Measurements from ENCODE around the gene EVA1A. TPM values are rescaled to one million over a fixed set of nuclear protein-coding genes. Genes with fewer than 3 reads are reported as not detected.

The EVA1A gene
- total and polyA plus RNA-seq, 2 donors, result 0.63 to 7.1 TPM

GRCh38 chr2:75598589-75599155 lies 37.9 kb upstream of the EVA1A start:
- no peak for DNase-seq (ENCODE audit: extremely low spot score)
- Histone ChIP-seq H3K27ac (ENCODE audit: low read depth) (no peak overlapping the region), H3K4me1 (ENCODE audit: insufficient read depth) (no peaks in the 10 kb centered on the region), H3K4me3 (ENCODE audit: low read depth, low read length) (no peak overlapping the region), H3K36me3 (ENCODE audit: insufficient read depth) (no peaks in the 10 kb centered on the region)
- WGBS, result 88% methylated on average over 8 of the region's 8 CpGs

GRCh38 chr2:75597949-75598348 lies 37.2 kb upstream of the EVA1A start:
- no peak overlapping the region for H3K27ac ChIP-seq (ENCODE audit: low read depth)
- DNase-seq (ENCODE audit: extremely low spot score), result no peak
- no peak overlapping the region for H3K4me3 ChIP-seq (ENCODE audit: low read depth, low read length)
- no peaks in the 10 kb centered on the region for H3K4me1 ChIP-seq (ENCODE audit: insufficient read depth)
- H3K36me3 ChIP-seq (ENCODE audit: insufficient read depth), result no peaks in the 10 kb centered on the region
- 93% methylated on average over 20 of the region's 20 CpGs for WGBS

GRCh38 chr2:75596784-75597183 lies 36.0 kb upstream of the EVA1A start:
- no peak for DNase-seq (ENCODE audit: extremely low spot score)
- Histone ChIP-seq H3K4me1 (ENCODE audit: insufficient read depth) (no peaks in the 10 kb centered on the region), H3K36me3 (ENCODE audit: insufficient read depth) (no peaks in the 10 kb centered on the region), H3K27ac (ENCODE audit: low read depth) (no peak overlapping the region), H3K4me3 (ENCODE audit: low read depth, low read length) (no peak overlapping the region)
- 88% methylated on average over 4 of the region's 4 CpGs for WGBS

GRCh38 chr2:75595541-75596395 lies 35.0 kb upstream of the EVA1A start:
- DNase-seq (ENCODE audit: extremely low spot score), result no peak
- WGBS, result 39% methylated on average over 1 of the region's 1 CpG
- Histone ChIP-seq H3K4me3 (ENCODE audit: low read depth, low read length) (no peak overlapping the region), H3K4me1 (ENCODE audit: insufficient read depth) (no peaks in the 10 kb centered on the region), H3K36me3 (ENCODE audit: insufficient read depth) (no peaks in the 10 kb centered on the region), H3K27ac (ENCODE audit: low read depth) (no peak overlapping the region)

- no peak for DNase-seq (ENCODE audit: extremely low spot score)
- Histone ChIP-seq H3K4me1 (ENCODE audit: insufficient read depth) (no peaks in the 10 kb centered on the region), H3K4me3 (ENCODE audit: low read depth, low read length) (no peak overlapping the region), H3K27ac (ENCODE audit: low read depth) (no peak overlapping the region), H3K36me3 (ENCODE audit: insufficient read depth) (no peaks in the 10 kb centered on the region)
- WGBS, result 62% methylated on average over 3 of the region's 3 CpGs
Measured at GRCh38 chr2:75594596-75594995, 33.9 kb upstream of the EVA1A start.

GRCh38 chr2:75592888-75593287 lies 32.1 kb upstream of the EVA1A start:
- 94% methylated on average over 5 of the region's 5 CpGs for WGBS
- no peaks in the 10 kb centered on the region for H3K4me1 ChIP-seq (ENCODE audit: insufficient read depth)
- no peaks in the 10 kb centered on the region for H3K36me3 ChIP-seq (ENCODE audit: insufficient read depth)
- no peak overlapping the region for H3K4me3 ChIP-seq (ENCODE audit: low read depth, low read length)
- DNase-seq (ENCODE audit: extremely low spot score), result no peak
- no peak overlapping the region for H3K27ac ChIP-seq (ENCODE audit: low read depth)

GRCh38 chr2:75592030-75592429 lies 31.3 kb upstream of the EVA1A start:
- no peak for DNase-seq (ENCODE audit: extremely low spot score)
- Histone ChIP-seq H3K36me3 (ENCODE audit: insufficient read depth) (no peaks in the 10 kb centered on the region), H3K27ac (ENCODE audit: low read depth) (no peak overlapping the region), H3K4me3 (ENCODE audit: low read depth, low read length) (no peak overlapping the region), H3K4me1 (ENCODE audit: insufficient read depth) (no peaks in the 10 kb centered on the region)
- 67% methylated on average over 4 of the region's 4 CpGs for WGBS

GRCh38 chr2:75589391-75590105 lies 28.8 kb upstream of the EVA1A start:
- no peaks in the 10 kb centered on the region for H3K4me1 ChIP-seq (ENCODE audit: insufficient read depth)
- H3K27ac ChIP-seq (ENCODE audit: low read depth), result no peak overlapping the region
- no peak for DNase-seq (ENCODE audit: extremely low spot score)
- 24% methylated on average over 4 of the region's 4 CpGs for WGBS
- H3K36me3 ChIP-seq (ENCODE audit: insufficient read depth), result no peaks in the 10 kb centered on the region
- no peak overlapping the region for H3K4me3 ChIP-seq (ENCODE audit: low read depth, low read length)

GRCh38 chr2:75587954-75588587 lies 27.3 kb upstream of the EVA1A start:
- Histone ChIP-seq H3K4me3 (ENCODE audit: low read depth, low read length) (no peak overlapping the region), H3K36me3 (ENCODE audit: insufficient read depth) (no peaks in the 10 kb centered on the region), H3K27ac (ENCODE audit: low read depth) (no peak overlapping the region), H3K4me1 (ENCODE audit: insufficient read depth) (no peaks in the 10 kb centered on the region)
- WGBS, result 75% methylated on average over 5 of the region's 5 CpGs
- no peak for DNase-seq (ENCODE audit: extremely low spot score)

GRCh38 chr2:75586971-75587370 lies 26.2 kb upstream of the EVA1A start:
- Histone ChIP-seq H3K4me3 (ENCODE audit: low read depth, low read length) (no peak overlapping the region), H3K27ac (ENCODE audit: low read depth) (no peak overlapping the region), H3K36me3 (ENCODE audit: insufficient read depth) (no peaks in the 10 kb centered on the region), H3K4me1 (ENCODE audit: insufficient read depth) (no peaks in the 10 kb centered on the region)
- no peak for DNase-seq (ENCODE audit: extremely low spot score)
- WGBS, result 90% methylated on average over 2 of the region's 2 CpGs

- 76% methylated on average over 1 of the region's 1 CpG for WGBS
Measured at GRCh38 chr2:75582840-75583239, 22.1 kb upstream of the EVA1A start.

GRCh38 chr2:75580606-75581005 lies 19.9 kb upstream of the EVA1A start:
- H3K36me3 ChIP-seq (ENCODE audit: insufficient read depth), result no peaks in the 10 kb centered on the region
- WGBS, result 89% methylated on average over 1 of the region's 1 CpG
- H3K27ac ChIP-seq (ENCODE audit: low read depth), result no peak overlapping the region
- H3K4me1 ChIP-seq (ENCODE audit: insufficient read depth), result no peaks in the 10 kb centered on the region
- DNase-seq (ENCODE audit: extremely low spot score), result no peak
- H3K4me3 ChIP-seq (ENCODE audit: low read depth, low read length), result no peak overlapping the region

More at GRCh38 chr2:75582840-75583239, 22.1 kb upstream of the EVA1A start:
- Histone ChIP-seq H3K4me3 (ENCODE audit: low read depth, low read length) (no peak overlapping the region), H3K36me3 (ENCODE audit: insufficient read depth) (no peaks in the 10 kb centered on the region), H3K4me1 (ENCODE audit: insufficient read depth) (no peaks in the 10 kb centered on the region), H3K27ac (ENCODE audit: low read depth) (no peak overlapping the region)
- DNase-seq (ENCODE audit: extremely low spot score), result no peak

- H3K36me3 ChIP-seq (ENCODE audit: insufficient read depth), result no peaks in the 10 kb centered on the region
- 94% methylated on average over 1 of the region's 1 CpG for WGBS
Measured at GRCh38 chr2:75580156-75580555, 19.4 kb upstream of the EVA1A start.

More at GRCh38 chr2:75580156-75580555, 19.4 kb upstream of the EVA1A start:
- Histone ChIP-seq H3K4me1 (ENCODE audit: insufficient read depth) (no peaks in the 10 kb centered on the region), H3K4me3 (ENCODE audit: low read depth, low read length) (no peak overlapping the region), H3K27ac (ENCODE audit: low read depth) (no peak overlapping the region)
- DNase-seq (ENCODE audit: extremely low spot score), result no peak
